DMS 273 treated with DMSO at 0.1 percent for 48 hours (cell line): ENCODE data around the gene SLC25A14.
"Not testable (repeated sequence)": the region's sequence is repeated elsewhere in the genome, so short reads cannot be mapped to it uniquely, and the experiment has no call there.

ENCODE experiments used
- DNase-seq: peaks from one replicate; lab custom pipeline; 2025; lab: John Stamatoyannopoulos, UW

Gene SLC25A14

GRCh38 chrX:130339408-130340222, at the start of gene SLC25A14:
TSS of gene SLC25A14 (plus strand) at chrX:130339919. CDS start at chrX:130340279, 360 bp downstream.
- DNase-seq: peak; percentile 55

- DNase-seq: no peak
Measured at GRCh38 chrX:130295519-130296296, 44.0 kb upstream of the SLC25A14 start.

- DNase-seq: no peak
Measured at GRCh38 chrX:130296297-130296678, 43.4 kb upstream of the SLC25A14 start.

- no peak for DNase-seq
Measured at GRCh38 chrX:130296743-130297142, 43.0 kb upstream of the SLC25A14 start.

- DNase-seq: no peak
Measured at GRCh38 chrX:130299279-130300009, 40.3 kb upstream of the SLC25A14 start.

GRCh38 chrX:130300010-130300282, 39.8 kb upstream of the SLC25A14 start:
- no peak for DNase-seq

GRCh38 chrX:130301405-130301804, 38.3 kb upstream of the SLC25A14 start:
- DNase-seq: no peak

GRCh38 chrX:130301977-130302376, 37.7 kb upstream of the SLC25A14 start:
- no peak for DNase-seq

GRCh38 chrX:130304587-130305368, 34.9 kb upstream of the SLC25A14 start:
- no peak for DNase-seq

GRCh38 chrX:130319886-130320285, 19.8 kb upstream of the SLC25A14 start:
- DNase-seq: not testable (repeated sequence)

GRCh38 chrX:130321550-130321949, 18.2 kb upstream of the SLC25A14 start:
- no peak for DNase-seq

GRCh38 chrX:130330146-130330545, 9.6 kb upstream of the SLC25A14 start:
- no peak for DNase-seq

GRCh38 chrX:130330706-130331105, 9.0 kb upstream of the SLC25A14 start:
- DNase-seq: peak; percentile 17

- DNase-seq: no peak
Measured at GRCh38 chrX:130336531-130336930, 3.2 kb upstream of the SLC25A14 start.

- DNase-seq: not testable (repeated sequence)
Measured at GRCh38 chrX:130338869-130339268, 850 bp upstream of the SLC25A14 start.

- no peak for DNase-seq
Measured at GRCh38 chrX:130340271-130340670, 552 bp downstream of the SLC25A14 start.

GRCh38 chrX:130343411-130343810, 3.7 kb downstream of the SLC25A14 start:
- no peak for DNase-seq

- DNase-seq: no peak
Measured at GRCh38 chrX:130347321-130347720, 7.6 kb downstream of the SLC25A14 start.

GRCh38 chrX:130351567-130351966, 11.8 kb downstream of the SLC25A14 start:
- no peak for DNase-seq

- not testable (repeated sequence) for DNase-seq
Measured at GRCh38 chrX:130352050-130352449, 12.3 kb downstream of the SLC25A14 start.

- DNase-seq: no peak
Measured at GRCh38 chrX:130376077-130376476, 36.4 kb downstream of the SLC25A14 start.
